Right atrium auricular region (tissue), 2 donors: ENCODE data around the gene LPO. TPM values are rescaled to one million over a fixed set of nuclear protein-coding genes. Genes with fewer than 3 reads are reported as not detected.

Experiments used
- DNase-seq: peaks from one replicate; pipeline ENCODE4 v3.0.0-alpha.2; 2019; ENCODE audit warnings: low spot score
- H3K27ac ChIP-seq, 2 donors: fragments of 200-600 bp; sonication (generic); 1 replicate in 1 of 2; 2 replicates in 1 of 2; pipeline ENCODE4 v1.5.1; 2016 to 2019
- H3K27me3 ChIP-seq, 2 donors: fragments of 200-600 bp; sonication (generic); one replicate each; pipeline versions ENCODE4 v1.5.1 to v1.6.0; 2017 to 2019
- H3K36me3 ChIP-seq: fragments of 200-600 bp; sonication (generic); one replicate; pipeline ENCODE4 v1.5.1; 2016
- H3K4me1 ChIP-seq, 2 donors: fragments of 200-600 bp; sonication (generic); one replicate each; pipeline versions ENCODE4 v1.5.1 to v1.6.0; 2017 to 2019
- H3K4me3 ChIP-seq, 2 donors: fragments of 200-600 bp; sonication (generic); 1 replicate in 1 of 2; 2 replicates in 1 of 2; pipeline ENCODE4 v1.5.1; 2017 to 2019; ENCODE audit warnings: mild to moderate bottlenecking in 1 of 2, moderate library complexity in 1 of 2
- H3K9me3 ChIP-seq, 2 donors: fragments of 200-600 bp; sonication (generic); one replicate each; pipeline ENCODE4 v1.5.1; 2019
- CTCF ChIP-seq, 2 donors: fragments of 200-600 bp; sonication (generic); IDR thresholded peaks; one replicate each; pipeline ENCODE4 v1.5.1; 2019; ENCODE audit warnings: antibody characterized with exemption in 2 of 2
- total RNA-seq, 2 donors: library from RNA; depleted of rRNA; stranded (reverse); fragments of >200 nt; gene quantifications; one replicate each; pipeline ENCODE4 v1.1.0, GENCODE V29; 2016

Gene LPO
- total RNA-seq, 2 donors from 2014 or later = not detected

GRCh38 chr17:58267347-58268324 lies 29.3 kb downstream of the LPO start:
- DNase-seq = peak; percentile 36
- no peaks in the 10 kb centered on the region for H3K9me3 ChIP-seq
- TF ChIP-seq CTCF (IDR thresholded peaks at IDR 0.05) = no peak
- no peaks in the 10 kb centered on the region for H3K36me3 ChIP-seq
- H3K4me1 ChIP-seq = no peaks in the 10 kb centered on the region
- no peak overlapping the region for H3K27ac ChIP-seq
- no peak overlapping the region for H3K4me3 ChIP-seq
- H3K27me3 ChIP-seq = no peaks in the 10 kb centered on the region

- H3K4me3 ChIP-seq = no peak overlapping the region
- no peaks in the 10 kb centered on the region for H3K27me3 ChIP-seq
- H3K36me3 ChIP-seq = no peaks in the 10 kb centered on the region
- DNase-seq = peak; percentile 36
- no peaks in the 10 kb centered on the region for H3K4me1 ChIP-seq
- H3K9me3 ChIP-seq = no peaks in the 10 kb centered on the region
- H3K27ac ChIP-seq = no peak overlapping the region
- TF ChIP-seq CTCF (IDR thresholded peaks at IDR 0.05) = no peak
These were observed 29.9 kb downstream of the LPO start for GRCh38 chr17:58268326-58268725.

- no peak for TF ChIP-seq CTCF (IDR thresholded peaks at IDR 0.05)
- Histone ChIP-seq H3K27me3 (no peaks in the 10 kb centered on the region), H3K4me1 (no peaks in the 10 kb centered on the region), H3K9me3 (no peaks in the 10 kb centered on the region), H3K27ac (no peak overlapping the region), H3K36me3 (no peaks in the 10 kb centered on the region), H3K4me3 (no peak overlapping the region)
- DNase-seq = peak; percentile 21
These were observed 30.6 kb downstream of the LPO start for GRCh38 chr17:58268774-58269556.

DNA sequence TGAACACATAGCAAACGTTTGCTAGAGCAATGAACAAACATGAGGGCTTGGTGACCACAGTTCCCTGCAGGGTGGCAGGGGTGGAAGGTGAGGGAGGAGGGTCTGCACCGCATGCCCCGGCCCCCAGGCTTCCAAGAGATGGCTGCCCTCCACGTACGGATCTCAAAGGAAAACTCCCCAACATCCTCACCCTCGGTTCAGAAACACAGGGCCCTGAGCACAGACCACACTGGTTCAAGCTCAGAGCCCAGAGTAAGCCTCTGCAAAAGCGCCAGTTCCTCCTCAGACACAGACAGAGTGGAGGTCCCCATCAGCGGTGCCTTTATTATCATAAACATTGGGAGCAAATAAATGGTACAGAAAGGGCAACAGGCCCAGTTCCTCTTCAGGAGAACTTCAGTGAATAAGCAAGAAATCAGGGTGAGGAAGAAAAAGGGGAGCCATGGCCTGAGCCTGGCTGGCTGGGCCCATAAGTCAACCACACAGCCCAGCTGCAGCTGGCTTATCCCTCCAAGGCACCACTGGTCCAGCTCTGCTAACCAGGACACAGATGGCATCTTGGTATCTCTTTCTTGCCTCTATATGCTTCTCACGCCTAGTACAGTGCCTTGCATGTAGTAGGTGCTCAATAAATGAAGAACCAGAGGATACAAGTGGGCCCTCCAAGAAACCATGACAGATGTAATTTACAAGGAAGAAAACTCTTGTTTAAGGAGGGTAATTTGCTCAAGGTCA lies 31.3 kb downstream of the LPO start:
- Histone ChIP-seq H3K36me3 (no peaks in the 10 kb centered on the region), H3K4me1 (no peaks in the 10 kb centered on the region), H3K4me3 (no peak overlapping the region), H3K27me3 (no peaks in the 10 kb centered on the region), H3K9me3 (no peaks in the 10 kb centered on the region), H3K27ac (no peak overlapping the region)
- DNase-seq = peak; percentile 16
- no peak for TF ChIP-seq CTCF (IDR thresholded peaks at IDR 0.05)

DNA sequence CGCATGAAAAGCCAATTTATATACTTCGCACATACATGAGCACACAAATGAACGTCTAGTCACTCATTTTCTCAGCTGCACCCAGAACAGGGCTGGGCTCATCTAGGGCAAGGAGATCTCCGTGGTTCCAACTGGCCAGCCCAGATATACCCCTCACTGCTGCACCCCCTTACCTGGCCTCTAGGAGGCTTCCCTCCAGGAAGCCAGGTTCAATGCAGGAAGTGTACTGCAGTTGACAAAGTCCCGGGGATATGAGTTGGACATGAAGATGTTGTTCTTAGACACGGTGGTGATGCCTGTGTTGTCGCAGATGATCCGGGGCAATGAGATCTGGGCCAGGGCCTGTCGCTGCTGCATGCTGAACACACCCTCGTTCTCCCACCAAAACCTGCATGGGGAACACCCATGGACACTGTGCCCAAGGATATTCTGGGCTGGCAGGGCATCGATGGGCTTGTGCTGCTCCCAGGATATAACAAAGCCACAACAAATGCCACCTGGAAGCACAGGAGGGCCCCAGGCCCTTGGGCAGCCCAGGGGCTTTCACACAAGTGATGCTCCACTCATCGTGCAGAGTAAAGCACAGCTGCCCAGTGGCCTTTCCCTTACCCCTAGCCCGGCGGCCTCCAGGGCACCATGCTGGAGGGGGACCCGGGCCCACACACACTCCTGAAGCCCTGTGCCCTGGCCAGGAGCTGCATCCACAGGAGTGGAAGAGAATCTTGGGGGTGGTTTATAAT lies 32.3 kb downstream of the LPO start:
- Histone ChIP-seq H3K27me3 (no peaks in the 10 kb centered on the region), H3K36me3 (no peaks in the 10 kb centered on the region), H3K4me3 (no peak overlapping the region), H3K9me3 (no peaks in the 10 kb centered on the region), H3K27ac (no peak overlapping the region), H3K4me1 (no peaks in the 10 kb centered on the region)
- peak; percentile 42 for DNase-seq
- no peak for TF ChIP-seq CTCF (IDR thresholded peaks at IDR 0.05)
